DMS153 treated with DMSO at 0.1 percent for 48 hours (cell line): ENCODE results near the gene TIMM22.
A peak's percentile ranks its signal among the peaks of the same experiment; 100 is the strongest.

Source experiments
- DNase-seq: peaks from one replicate; lab custom pipeline; 2025; ENCODE audit not compliant: unreplicated experiment; lab: John Stamatoyannopoulos, UW

TIMM22 gene

DNA sequence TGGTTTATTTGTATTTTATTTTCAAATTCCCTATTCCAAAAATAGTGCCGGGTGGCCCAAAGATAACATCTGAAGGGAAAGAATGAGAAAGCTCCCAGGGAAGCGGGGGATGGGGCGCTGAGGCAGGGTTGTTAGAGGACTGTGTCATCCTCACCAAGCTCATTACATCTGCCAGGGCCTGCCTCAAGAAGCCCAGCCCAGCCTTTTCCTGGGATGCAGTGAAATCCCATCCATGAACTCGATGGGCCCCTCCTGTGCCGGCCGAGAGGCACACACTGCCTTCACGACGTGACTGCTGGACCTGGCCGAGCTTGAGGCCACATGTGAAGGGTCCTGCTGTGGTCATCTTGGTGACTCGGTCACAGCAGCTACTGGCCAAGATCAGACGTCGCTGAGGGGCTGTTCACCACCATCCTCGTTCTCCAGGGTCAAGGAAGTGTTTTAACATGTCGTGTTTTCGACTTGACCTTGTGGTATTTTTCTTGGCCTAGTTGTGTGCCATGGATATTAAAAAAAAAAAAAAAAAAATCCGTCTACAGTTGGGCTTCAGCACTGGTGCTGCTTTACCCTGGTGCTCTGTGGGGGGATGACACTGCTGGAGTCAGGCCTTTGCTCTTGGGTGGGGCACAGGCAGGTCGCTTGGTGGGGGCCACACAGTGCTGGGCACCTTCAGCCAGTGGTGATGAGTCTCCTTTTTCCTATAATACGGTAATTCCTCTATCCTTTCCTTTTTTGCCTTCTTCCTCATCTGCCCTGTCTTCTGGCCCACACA lies 4.9 kb downstream of the TIMM22 start:
- no peak for DNase-seq

DNA sequence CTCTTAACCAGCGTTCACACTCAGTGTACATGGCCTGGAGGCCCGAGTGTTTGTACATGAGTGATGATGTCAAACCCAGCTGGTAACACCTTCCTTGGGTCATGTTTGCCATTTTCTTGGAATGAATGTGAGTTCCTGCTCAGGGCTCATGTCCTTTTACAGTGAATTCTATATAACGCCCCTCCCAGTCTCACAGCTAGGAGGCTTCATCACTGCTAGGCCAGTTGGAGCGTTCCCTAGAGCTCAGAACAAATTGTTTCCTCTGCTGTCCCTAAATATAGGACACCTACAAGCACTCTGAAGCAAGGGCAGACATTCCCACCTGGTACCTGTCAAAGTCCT lies 5.5 kb downstream of the TIMM22 start:
- no peak for DNase-seq

DNA sequence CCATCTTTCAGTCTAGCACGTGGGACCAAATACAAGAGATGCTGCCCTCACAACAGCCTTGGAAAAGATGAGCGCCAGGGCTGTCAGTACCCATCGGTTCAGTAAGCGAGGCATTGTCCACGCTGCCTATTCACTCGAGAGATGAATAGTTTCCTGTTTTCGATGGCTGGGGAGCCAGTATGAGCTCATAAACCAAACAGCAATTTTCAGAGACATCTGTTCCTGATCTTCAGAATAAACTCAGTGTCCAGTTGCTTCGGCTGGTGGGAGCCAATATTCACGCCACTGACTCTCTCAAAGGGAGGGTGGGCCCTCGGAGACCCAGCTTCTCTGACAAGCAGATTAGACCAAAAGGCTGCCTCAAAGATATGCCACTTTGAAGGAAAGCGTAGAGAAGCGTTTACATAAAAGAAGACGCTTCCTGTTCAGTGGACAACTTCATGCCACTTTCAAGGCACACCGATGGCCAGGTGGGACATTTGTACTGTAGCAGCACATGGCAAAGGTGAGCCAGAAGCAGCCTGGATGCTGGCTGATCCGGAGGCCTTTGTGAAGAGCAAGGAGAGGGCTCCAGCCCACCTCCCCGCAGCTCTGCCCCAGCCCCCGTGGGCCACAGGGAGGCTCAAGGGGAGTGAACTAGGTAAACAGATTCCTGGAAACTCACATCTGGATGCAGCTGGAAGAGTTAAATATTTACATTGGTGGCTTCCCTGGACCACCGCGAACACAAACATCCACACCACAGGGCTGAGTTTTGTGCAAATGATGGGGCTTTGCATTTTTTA lies 6.0 kb downstream of the TIMM22 start:
- DNase-seq, result peak; percentile 12

DNA sequence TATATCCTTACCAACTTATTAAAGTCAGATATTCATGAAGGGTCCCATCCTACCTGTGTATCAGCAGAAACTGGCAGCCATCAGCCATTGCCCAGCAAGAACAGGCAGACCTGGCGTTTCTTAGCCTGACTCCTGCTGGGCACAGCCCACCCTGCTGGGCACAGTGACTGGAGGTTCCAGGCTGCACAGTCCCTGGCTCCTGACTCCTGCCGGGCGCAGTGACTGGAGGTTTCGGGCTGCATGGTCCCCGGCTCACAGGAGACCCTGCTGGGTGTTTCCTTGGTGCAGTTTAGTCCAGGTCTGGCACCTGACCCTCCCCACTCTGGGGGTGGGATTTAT lies 6.7 kb downstream of the TIMM22 start:
- DNase-seq, result no peak

DNA sequence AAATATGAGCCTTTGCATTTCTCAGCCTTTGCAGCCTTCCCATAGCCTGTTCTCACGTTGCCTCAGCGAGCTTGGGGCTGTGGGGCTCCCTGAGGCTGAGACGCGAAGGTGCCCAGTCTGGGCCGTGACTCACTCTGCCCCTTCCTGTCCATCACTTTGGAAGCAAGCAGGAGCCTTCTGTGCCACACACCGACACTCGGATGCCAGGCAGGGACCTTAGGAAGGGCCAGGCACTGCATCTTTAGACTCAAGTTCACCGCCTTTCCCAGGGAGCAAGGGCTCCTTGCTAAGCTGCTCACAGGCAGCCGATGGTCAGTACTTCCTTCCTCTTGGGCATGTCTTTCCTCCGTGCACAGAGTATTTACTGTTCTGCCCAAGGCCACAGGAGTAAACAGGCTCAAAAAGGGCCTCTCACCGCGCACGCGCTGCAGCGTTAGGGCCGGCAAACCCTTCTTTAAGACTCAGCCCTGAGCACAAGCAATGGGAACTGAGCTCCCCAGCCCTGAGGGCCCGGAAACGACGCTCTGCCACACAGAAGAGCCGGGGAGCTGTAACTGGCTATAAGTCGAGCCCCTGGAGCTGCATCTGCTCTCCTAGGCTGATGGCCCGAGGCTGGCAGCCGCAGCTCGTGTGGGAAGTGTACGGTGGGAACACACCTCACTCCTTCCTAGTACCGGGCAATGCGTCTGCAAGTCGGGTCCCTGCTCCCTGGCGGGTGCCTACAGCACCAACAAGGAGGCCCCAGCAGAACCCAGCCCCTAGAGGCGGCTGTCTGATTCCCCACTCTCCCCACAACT lies 7.2 kb downstream of the TIMM22 start:
- DNase-seq, result no peak

DNA sequence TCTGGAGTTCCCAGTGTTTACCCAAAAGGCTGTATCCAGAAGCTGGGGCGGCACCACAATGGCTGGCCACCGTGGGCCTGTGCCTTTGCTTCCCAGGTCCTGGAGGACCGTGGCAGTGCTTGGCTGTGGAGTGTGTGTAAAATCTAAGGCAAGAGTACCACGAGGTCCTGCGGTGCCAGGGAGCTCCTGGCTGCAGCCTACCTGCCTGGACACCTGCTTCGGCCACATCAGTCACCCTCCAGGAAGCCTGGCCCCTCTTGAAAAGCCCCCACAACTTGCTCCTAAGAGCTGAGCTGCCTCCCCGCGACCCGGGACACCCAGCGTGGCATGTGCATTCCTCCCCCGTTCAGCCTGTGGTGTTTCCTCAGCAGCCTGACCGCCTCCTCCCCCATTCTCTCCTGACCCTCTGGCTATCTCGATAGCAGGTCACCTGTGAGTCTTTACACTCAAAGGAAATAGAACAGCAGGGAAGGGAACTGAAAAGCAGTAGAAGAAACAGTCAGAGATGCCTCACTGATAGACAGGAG lies 7.9 kb downstream of the TIMM22 start:
- no peak for DNase-seq

DNA sequence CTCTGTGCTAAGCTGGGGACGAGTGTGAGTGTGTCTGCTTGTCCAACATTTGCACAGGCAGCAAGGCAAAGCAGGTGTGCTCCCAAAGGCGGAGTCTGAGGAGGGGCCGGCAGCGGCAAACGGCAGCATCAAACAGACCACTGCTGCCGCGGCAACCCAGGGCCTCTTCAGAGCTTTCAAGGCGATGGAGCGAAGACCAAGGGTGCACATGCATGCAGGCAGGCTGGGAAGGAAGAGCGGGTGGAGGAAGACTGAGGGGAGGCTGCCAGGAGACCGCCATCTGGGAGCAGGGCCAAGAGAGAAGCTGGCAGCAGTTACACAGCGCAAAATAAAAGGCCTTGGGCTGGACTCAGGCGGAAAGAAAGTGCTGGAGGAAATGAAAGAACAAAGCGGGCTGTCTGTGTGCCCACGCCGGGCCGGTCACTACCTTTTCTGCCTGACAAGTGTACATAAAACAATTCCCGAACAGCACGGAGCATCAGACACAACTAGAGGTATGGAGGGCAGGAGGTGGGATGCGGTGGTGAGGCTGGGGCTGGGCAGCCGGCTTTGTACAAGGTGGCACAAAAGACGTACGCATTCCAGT lies 8.5 kb downstream of the TIMM22 start:
- DNase-seq, result peak; percentile 16

DNA sequence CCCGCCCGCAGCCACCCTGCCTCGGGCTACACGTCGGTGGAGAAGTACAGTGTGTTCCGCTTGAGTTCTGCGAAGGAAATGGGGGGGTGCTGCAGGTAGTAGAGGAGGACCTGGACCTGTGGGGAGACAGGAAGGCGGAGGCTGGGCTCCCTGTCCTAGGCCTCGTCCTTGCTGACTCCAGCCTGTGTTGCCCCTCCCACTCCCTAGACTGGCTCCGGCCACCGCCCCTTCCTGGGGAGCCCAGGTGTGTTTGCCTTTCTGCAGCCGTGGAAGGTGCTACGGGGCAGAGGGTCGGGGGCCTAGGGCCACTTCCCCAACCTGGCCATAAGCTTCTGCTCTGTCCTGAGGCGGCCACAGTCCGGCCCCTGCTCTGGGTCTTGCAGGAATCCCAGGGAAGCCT lies 9.1 kb downstream of the TIMM22 start:
- DNase-seq, result peak; percentile 15

DNA sequence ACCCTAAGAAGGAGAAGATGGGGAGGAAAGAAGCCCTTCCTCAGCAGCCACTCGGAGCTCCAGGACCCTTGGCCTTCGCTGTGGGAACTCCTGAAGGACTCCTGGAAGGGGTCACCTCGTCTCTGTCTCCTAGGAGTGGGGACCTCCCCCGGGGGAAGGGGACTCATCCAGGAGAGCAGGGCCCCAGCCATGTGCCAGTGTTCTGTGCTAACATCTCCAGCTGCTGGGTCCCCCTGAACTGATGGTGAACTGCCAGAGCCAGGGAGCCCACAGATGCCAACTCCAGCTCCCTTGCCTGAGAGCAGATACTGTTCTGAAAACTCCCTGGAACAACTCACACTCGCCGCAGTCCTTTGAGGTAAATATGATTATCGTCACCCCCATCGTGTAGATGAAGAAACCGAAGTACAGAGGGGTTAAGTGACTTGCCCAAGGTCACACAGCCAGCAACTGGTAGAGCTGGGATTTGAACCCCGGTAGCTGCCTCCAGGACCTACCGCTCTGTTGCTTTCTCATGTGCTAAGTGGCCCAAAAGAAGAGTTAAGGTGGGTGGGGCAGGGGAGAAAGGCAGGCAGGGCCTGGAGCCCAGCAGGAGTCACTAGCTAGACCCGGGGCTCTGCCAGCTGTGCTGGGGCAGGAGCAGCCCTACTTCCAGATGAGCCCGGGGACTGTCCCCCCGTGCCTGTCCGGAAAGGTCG lies 10.5 kb downstream of the TIMM22 start:
- DNase-seq, result no peak

DNA sequence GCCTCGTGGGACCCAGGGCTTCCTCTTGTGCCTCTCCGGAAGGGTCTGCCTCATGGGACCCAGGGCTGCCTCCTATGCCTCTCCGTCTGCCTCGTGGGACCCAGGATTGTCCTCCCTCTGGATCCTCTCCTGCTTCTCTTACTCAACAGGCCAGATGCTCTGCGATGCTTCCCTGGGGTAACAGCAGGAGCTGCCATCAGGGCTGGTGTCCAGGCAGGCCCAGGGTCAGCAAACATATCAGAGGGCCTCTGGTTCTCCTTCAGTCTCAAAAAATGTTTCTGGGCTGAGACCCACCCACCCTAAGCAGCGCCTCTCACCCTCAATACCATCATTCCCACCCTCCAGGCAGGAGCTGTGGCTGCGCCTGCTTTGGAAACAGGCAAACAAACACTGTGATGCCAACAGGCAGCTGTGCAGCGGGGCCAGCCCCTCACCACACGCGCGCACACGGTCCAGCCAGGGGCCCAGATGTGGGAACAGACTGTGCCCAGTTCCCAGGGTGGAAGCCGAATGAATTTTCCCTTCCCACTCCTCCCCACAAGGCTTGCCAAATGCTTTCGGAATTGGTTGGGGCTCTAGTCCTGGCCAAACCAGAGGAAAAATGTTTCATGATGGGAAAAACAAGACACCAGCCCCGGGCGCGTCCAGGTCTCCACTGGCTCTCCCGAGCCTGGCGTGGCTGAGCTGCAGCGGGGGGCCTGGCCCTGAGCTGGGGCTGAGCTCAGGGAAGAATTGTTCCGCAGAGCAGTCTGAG lies 11.3 kb downstream of the TIMM22 start:
- no peak for DNase-seq

DNA sequence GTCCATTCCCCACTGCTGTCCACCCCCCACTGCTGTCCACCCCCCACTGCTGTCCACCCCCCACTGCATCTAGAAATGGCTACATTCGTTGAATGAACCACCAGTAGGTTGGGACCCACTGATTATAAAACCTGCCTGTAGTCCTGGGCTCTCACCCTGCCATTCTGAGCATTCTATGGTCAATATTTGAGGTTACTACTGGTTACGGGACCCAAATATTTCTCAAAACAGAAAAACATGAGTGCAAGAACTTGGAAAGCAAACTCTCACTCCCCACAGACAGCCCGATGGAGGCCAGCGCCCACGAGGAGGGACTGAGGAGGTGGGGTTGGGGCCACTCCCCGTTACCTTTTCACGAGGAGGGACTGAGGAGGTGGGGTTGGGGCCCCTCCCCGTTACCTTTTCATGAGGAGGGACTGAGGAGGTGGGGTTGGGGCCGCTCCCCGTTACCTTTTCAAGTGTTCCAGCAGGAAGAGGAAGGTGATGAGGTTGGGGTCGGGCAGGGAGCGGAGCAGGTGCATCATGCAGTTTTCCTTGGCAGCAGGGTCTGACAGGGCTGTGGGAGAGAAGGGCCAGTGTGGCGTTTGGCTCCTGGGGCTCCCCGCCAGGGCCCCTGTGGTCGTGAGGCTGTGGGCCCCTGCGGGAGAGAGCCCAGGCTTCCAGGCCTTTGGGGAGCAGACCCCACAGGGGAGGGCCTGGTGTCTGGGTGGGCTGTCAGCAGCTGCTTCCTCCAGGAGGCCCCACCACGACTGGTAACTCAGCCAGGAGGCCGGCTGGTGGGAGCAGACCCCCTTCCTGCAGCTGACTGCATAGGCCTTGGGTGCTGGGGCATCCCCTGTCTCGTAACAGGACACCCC lies 12.5 kb downstream of the TIMM22 start:
- no peak for DNase-seq

DNA sequence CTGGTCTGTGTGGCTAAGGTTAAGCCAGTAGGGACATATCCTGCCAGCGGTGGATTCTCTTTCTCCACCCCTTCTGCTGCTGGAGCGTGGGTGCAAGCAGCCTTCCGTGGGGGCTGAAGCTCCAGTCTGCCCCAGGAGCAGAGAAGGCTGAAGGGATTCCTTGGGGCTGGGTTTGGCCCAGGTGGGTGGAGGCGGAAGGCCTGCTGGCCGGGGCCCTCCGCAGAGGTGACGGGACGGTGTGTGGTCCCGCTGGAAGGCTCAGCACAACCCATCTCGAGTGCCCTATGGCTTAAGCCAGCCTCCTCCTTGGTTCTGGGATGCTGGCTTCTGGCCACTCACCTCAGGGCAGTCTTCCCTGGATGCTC lies 13.1 kb downstream of the TIMM22 start:
- DNase-seq, result no peak

DNA sequence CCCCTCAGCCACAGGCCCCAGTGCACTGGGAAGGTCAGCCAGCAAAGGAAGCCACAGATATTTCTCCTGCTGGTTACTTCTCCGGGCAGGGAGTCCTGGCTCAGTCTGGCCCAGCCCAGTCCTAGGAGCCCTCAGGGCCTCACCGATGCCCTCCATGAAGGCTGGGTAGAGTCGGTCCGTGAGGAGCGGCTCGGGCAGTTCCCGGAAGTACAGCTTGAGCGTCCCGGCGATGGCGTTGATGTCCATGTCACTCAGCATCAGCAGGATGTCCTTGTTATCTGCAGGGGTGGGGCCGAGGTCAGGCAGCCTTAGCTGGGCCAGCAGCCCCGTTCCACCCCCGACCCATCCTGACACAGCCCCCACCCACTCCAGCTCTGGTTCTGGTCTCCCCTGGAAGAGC lies 13.7 kb downstream of the TIMM22 start:
- DNase-seq, result no peak

DNA sequence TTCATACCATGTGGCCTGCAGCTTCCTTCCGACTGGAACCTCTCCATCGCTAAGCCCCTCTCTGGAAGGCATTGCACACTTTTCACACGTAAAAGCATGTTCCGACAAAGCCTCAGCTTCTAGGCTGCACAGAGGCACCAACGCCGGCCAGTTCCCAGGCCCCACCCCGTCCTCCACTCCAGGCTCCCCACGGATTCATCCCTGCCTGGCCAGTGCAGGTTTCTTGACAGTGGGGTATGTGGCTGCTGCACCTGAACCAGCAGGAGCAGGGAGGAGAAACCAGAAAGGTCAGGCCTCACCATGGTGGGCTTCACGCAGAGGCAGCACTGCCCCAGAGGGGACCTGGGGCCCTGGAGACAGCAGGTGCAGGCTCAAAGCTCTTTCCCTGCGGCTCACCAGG lies 14.2 kb downstream of the TIMM22 start:
- DNase-seq, result no peak

DNA sequence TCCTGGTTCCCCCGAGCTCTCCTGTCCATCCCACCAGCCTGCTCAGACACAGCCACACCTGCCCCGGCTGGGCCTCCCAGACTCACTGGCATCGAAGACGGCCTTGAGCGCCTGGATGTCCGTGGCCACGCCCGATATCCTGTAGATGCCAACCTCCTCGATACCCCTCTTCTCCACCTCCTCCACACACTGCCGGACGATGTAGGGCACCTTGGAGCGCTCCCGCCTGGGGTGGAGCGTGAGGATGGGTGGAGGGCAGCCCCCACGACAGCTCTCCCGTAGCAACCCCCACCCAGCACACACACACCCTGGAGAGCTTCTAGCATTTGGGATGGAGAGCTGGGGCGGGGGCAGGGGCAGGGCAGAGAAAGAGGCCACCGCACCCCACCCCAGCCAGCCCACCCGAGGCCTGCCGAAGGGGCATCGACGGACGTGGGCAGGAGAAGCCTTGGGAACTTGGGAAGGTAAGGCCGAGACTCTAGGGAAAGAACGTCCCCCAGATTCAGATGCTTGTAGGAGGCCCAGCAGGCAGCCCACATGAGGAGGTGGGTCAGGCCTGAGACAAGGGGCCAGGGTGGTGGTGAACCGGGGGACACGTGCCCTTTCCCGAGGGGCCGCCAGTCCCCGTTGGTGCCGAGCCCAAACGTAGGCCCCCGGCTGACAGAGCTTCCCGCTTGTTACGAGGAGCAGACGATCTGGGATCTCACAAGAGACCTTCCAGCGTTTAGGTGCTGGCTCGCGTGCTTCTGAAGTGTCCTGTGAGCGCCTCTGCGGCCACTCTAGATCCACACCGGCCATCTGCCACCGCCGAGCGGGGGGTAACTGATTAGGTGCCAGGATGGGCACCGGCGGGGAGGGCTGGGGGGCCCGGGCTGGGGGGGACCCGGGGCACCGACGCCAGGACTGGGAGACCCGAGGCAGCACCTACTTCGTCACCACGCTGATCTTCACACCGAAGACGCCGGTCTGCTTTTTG lies 15.1 kb downstream of the TIMM22 start:
- no peak for DNase-seq

DNA sequence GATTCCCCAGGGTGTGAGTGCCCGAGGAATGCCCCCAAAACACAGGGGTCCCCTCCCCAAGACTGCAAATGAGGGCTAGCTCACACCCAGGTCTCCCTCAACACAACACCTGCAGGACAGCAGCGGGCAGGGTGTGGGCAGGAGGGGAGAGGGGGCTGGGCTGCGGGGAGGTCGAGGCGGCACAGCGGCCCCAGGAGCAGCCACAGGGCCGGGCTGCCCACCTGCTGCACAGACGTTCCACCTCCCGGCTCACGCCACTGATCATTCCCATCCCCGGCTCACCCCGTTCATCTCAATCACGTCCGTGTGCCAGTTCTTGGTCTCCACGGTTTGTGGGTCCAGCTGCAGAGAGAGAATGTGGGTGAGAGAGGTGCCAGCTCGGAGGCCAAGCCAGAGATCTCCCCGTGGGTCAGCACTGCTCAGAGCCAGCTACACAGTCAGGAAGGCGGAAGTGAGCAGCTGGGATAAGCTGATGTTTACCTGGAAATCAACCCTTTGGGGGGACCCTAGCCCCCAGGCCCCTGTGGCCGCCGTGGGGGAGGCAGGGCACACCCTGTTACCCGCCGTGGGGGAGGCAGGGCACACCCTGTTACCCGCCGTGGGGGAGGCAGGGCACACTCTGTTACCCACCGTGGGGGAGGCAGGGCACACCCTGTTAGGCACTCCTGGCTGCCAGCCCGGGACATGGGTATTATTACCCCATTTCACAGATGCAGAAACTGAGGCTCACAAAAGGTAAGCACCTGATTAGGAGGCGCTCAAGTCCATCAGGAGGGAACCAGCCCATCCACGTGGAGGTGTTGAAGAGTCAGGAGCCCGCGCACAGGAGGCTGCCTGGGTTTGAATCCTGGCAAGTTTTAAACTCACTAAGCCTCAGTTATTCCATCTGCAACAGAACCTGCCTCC lies 16.1 kb downstream of the TIMM22 start:
- no peak for DNase-seq

DNA sequence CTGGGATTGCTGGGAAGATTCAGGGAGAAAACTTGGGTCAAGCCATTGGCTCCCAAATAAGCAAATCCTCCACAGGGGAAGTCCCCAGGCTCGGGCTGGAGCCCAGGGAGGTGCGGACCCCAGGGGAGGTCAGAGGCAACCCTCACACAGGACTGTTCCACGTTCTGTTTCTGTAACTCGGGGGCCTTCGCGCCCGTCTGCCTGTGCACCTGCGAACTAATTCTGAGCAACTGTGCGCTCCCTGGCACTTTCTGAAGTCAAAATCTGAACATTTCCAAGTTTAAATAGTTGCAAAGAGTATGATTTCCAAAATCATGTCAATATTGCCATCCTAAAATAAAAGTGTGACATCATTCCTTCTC lies 16.8 kb downstream of the TIMM22 start:
- DNase-seq, result no peak
